CD4-positive, alpha-beta T cell (primary cell): ENCODE measurements around the gene PROSER3. TPM values are rescaled to one million over a fixed set of nuclear protein-coding genes. Genes with fewer than 3 reads are reported as not detected.
A peak's percentile ranks its signal among the peaks of the same experiment; 100 is the strongest.

Experiments
- ATAC-seq: fragments of 200-7000 bp; cut with Tn5 transposase; one replicate; pipeline ENCODE4 v1.10.0; 2022; ENCODE audit warnings: mild to moderate bottlenecking; ENCODE audit not compliant: poor library complexity
- CTCF ChIA-PET: fragments of 350-600 bp; sonication (Branson Sonifier 250); formaldehyde crosslinking; loops from one replicate; lab custom pipeline; 2021; ENCODE audit warnings: antibody characterized with exemption, inconsistent platforms; lab: Charles Lee
- POLR2A ChIA-PET: fragments of 350-600 bp; sonication (Branson Sonifier 250); formaldehyde crosslinking; loops from one replicate; lab custom pipeline; 2021; ENCODE audit warnings: antibody characterized with exemption, inconsistent platforms; lab: Charles Lee
- DNase-seq, 14 experiments: peaks; one replicate each; pipeline ENCODE4 v3.0.0-alpha.2; 2013 to 2020; ENCODE audit warnings: mixed read lengths in 2 of 14
- H3K27ac ChIP-seq, 2 donors: one replicate each; pipeline versions ENCODE4 v1.5.1 to v1.7.0; 2013; ENCODE audit warnings: low read length in 2 of 2, low read depth in 1 of 2, mild to moderate bottlenecking in 1 of 2
- H3K27me3 ChIP-seq, 2 experiments: 1 replicate in 1 of 2; 2 replicates in 1 of 2; pipeline versions ENCODE4 v1.6.1 to v1.7.0; 2013; ENCODE audit warnings: low read length in 2 of 2, control low read depth in 1 of 2, mild to moderate bottlenecking in 1 of 2, moderate library complexity in 1 of 2; ENCODE audit not compliant: insufficient read depth in 2 of 2, control insufficient read depth in 1 of 2
- H3K36me3 ChIP-seq: one replicate; pipeline ENCODE4 v1.6.1; 2013; ENCODE audit warnings: low read length, control low read depth; ENCODE audit not compliant: insufficient read depth
- H3K4me1 ChIP-seq: one replicate; pipeline ENCODE4 v1.6.1; 2013; ENCODE audit warnings: low read length, control low read depth; ENCODE audit not compliant: insufficient read depth
- H3K4me3 ChIP-seq: one replicate; pipeline ENCODE4 v1.5.1; 2013; ENCODE audit warnings: mild to moderate bottlenecking, low read length, moderate library complexity
- H3K9me3 ChIP-seq, 2 experiments: 1 replicate in 1 of 2; 2 replicates in 1 of 2; pipeline versions ENCODE4 v1.6.1 to v1.7.0; 2013; ENCODE audit warnings: low read length in 2 of 2, mild to moderate bottlenecking in 2 of 2, control low read depth in 1 of 2, moderate library complexity in 1 of 2; ENCODE audit not compliant: control insufficient read depth in 1 of 2, insufficient read depth in 1 of 2
- H3K27ac Mint-ChIP-seq: one replicate; pipeline ENCODE4 v1.8.0; 2020; ENCODE audit warnings: mixed read lengths
- H3K27me3 Mint-ChIP-seq: one replicate; pipeline ENCODE4 v1.8.0; 2021; ENCODE audit warnings: mixed read lengths
- H3K36me3 Mint-ChIP-seq: one replicate; pipeline ENCODE4 v1.8.0; 2021; ENCODE audit warnings: low read depth, mixed read lengths
- H3K4me1 Mint-ChIP-seq: one replicate; pipeline ENCODE4 v1.8.0; 2021; ENCODE audit warnings: low read depth, mixed read lengths
- H3K4me3 Mint-ChIP-seq: one replicate; pipeline ENCODE4 v1.8.0; 2020; ENCODE audit warnings: mild to moderate bottlenecking, mixed read lengths
- H3K9me3 Mint-ChIP-seq: one replicate; pipeline ENCODE4 v1.8.0; 2020; ENCODE audit warnings: mixed read lengths
- CTCF ChIP-seq: fragments of 200-600 bp; IDR thresholded peaks from one replicate; pipeline ENCODE4 v1.8.0; 2022; ENCODE audit warnings: antibody characterized with exemption, mild to moderate bottlenecking
- intact Hi-C, 2 experiments: fragments of 100-400 bp; cut with DNase I in 1 of 2; cut with micrococcal nuclease in 1 of 2; formaldehyde crosslinking; loops; one replicate each; pipeline versions ENCODE4 v1.15.1 to v1.9.0; 2023 to 2025; cut with DNase I, micrococcal nuclease
- total RNA-seq, 174 experiments: library from RNA in 2 of 174; stranded (reverse) in 2 of 174; gene quantifications; one replicate each; pipeline ENCODE4 v1.2.3 and lab custom pipeline; 2021 to 2026

PROSER3 gene
- total RNA-seq, 2 experiments from 2014 or later = 19.4 to 22.6 TPM

DNA sequence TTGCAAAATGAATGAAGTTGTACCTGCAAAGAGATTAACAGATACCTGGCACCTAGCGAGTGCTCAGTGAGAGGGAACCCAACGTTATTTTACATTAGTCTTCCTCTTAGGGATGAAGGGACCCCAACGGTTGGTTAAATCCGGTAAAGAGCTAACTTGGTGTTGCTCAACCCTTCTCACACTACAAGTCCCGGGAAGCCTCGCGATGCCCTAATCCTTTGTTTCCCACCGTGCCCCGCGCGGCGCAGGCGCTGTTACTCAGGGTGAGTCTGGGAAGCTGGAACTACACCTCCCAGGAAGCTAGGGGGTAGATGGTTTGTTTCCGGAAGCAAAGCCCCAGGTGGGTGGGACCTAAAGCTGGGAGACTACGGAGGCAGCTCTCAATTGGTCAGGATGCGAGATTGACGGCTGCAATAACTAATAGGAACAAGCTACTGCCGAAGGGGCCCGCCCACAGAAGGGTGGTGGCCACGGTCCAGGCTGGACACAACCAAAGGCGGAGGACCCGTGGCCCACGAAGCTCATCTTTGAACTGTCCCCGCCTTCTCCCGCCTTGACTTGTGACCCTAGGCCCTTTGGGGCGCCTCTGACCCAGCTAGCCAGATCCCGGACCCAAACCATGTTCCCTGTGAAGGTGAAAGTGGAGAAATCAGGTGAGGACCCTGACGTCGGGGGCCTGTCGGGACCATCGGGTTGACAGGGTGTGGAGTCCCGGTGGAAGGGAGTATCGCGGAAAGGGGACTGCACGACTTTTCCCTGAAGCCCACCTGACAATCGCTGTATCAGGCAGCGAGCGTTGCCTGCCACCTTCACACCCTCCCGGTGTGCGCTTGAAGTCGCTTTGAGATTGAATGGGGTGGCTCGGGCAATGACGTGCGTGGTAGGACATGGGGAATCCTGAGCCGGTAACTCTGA lies 9.6 kb upstream of the PROSER3 start, which contains the start of gene LIN37:
LIN37 (plus strand) TSS at position 471 of the 915 bp plus-strand sequence; CDS start at position 620, 149 bp downstream.
- Histone ChIP-seq H3K9me3 (no peaks in the 10 kb centered on the region), H3K4me3 (peak within 1 kb of the TSS; percentile 94), H3K27ac (peak within 1 kb of the TSS; percentile 61 to 75), H3K36me3 (peaks cover 14% of the 10 kb centered on the region), H3K4me1 (peaks cover 49% of the 10 kb centered on the region), H3K27me3 (no peaks in the 10 kb centered on the region)
- peaks cover 37% of the 10 kb centered on the region for H3K4me1 Mint-ChIP-seq
- POLR2A ChIA-PET = interaction anchor here (0.8 to 1.7 kb wide), 16 partner anchors 8 to 741 kb away, joined by 3 to 17 read pairs (median 5); partner anchors contain the start of genes COX6B1, POLR2I, PROSER3 and ZNF566
- TF ChIP-seq CTCF = no peak
- ATAC-seq (peak; percentile 70), DNase-seq (peak; percentile 95 to 100 (median 98))
- H3K9me3 Mint-ChIP-seq = no peaks in the 10 kb centered on the region
- H3K36me3 Mint-ChIP-seq = peaks cover 30% of the 10 kb centered on the region
- CTCF ChIA-PET = interaction anchor here (1.0 kb wide), 2 partner anchors 33 to 211 kb away, joined by 3 to 5 read pairs; no protein-coding TSS in a partner anchor
- peak within 1 kb of the TSS; percentile 89 for H3K27ac Mint-ChIP-seq
- intact Hi-C loops = loop anchor here (1.0 to 10.0 kb wide), 6 partner anchors 9 to 366 kb away; partner anchors contain the start of genes HSPB6 (in 1 of the 2), LRFN3 (in 1 of the 2), OVOL3 (in 1 of the 2) and POLR2I (in 1 of the 2)
- no peaks in the 10 kb centered on the region for H3K27me3 Mint-ChIP-seq
- peak within 1 kb of the TSS; percentile 98 for H3K4me3 Mint-ChIP-seq

GRCh38 chr19:35750167-35750566 lies 7.8 kb upstream of the PROSER3 start:
- no peak for DNase-seq
- Mint-ChIP-seq H3K4me1 (peaks cover 35% of the 10 kb centered on the region), H3K27ac (no peak overlapping the region), H3K36me3 (peaks cover 37% of the 10 kb centered on the region), H3K4me3 (peak overlapping the region; percentile 78), H3K27me3 (peaks cover 6% of the 10 kb centered on the region), H3K9me3 (no peaks in the 10 kb centered on the region)
- intact Hi-C loops = loop anchor here in 1 of 2 experiments (10.0 kb wide), 1 partner anchor 935 kb away; the partner anchor contains the start of gene ZNF567
- Histone ChIP-seq H3K27ac (no peak overlapping the region), H3K9me3 (no peaks in the 10 kb centered on the region), H3K4me1 (peaks cover 37% of the 10 kb centered on the region), H3K36me3 (peaks cover 28% of the 10 kb centered on the region), H3K27me3 (no peaks in the 10 kb centered on the region), H3K4me3 (no peak overlapping the region)
- no peak for TF ChIP-seq CTCF
- ChIA-PET CTCF (no interaction called here), POLR2A (no interaction called here)
- ATAC-seq = no peak
